SK-N-SH treated with all-trans-retinoic acid at 6 μM for 48 hours (cell line): Measurements from ENCODE around the gene NEK10.

ENCODE experiments used
- ATAC-seq: fragments of 200-7000 bp; cut with Tn5 transposase; 3 replicates; pipeline ENCODE4 v1.9.1; 2020; ENCODE audit warnings: mild to moderate bottlenecking, moderate library complexity
- ARNTL ChIP-seq: fragments of 450-650 bp; formaldehyde crosslinking; IDR thresholded peaks from 2 replicates; pipeline ENCODE4 v1.5.0; 2020; ENCODE audit warnings: low read depth, mild to moderate bottlenecking, moderate library complexity, borderline replicate concordance
- BACH2 ChIP-seq: fragments of 250-450 bp; sonication (Bioruptor Pico); IDR thresholded peaks from 2 replicates; pipeline ENCODE4 v1.9.0; 2021; ENCODE audit warnings: mild to moderate bottlenecking, borderline replicate concordance
- CSDC2 ChIP-seq: fragments of 250-450 bp; sonication (Bioruptor Pico); IDR thresholded peaks from 2 replicates; pipeline ENCODE4 v1.5.0; 2020; ENCODE audit warnings: mild to moderate bottlenecking, moderate library complexity
- ESRRG ChIP-seq: fragments of 250-450 bp; sonication (Bioruptor Pico); IDR thresholded peaks from 2 replicates; pipeline ENCODE4 v1.6.1; 2021; ENCODE audit warnings: mild to moderate bottlenecking
- GLIS3 ChIP-seq: fragments of 250-450 bp; sonication (Bioruptor Pico); IDR thresholded peaks from 2 replicates; pipeline ENCODE4 v1.5.0; 2020; ENCODE audit warnings: mild to moderate bottlenecking, moderate library complexity
- ISL1 ChIP-seq: fragments of 250-450 bp; sonication (Bioruptor Pico); IDR thresholded peaks from 2 replicates; pipeline ENCODE4 v2.1.2; 2022; ENCODE audit warnings: mild to moderate bottlenecking, moderate library complexity
- OSR1 ChIP-seq: fragments of 250-450 bp; sonication (Bioruptor Pico); IDR thresholded peaks from 2 replicates; pipeline ENCODE4 v1.8.0; 2022; ENCODE audit warnings: moderate library complexity, mild to moderate bottlenecking, inconsistent platforms
- PPARA ChIP-seq: fragments of 250-450 bp; sonication (Bioruptor Pico); IDR thresholded peaks from 2 replicates; pipeline ENCODE4 v1.5.0; 2020; ENCODE audit warnings: mild to moderate bottlenecking, borderline replicate concordance
- SNAI2 ChIP-seq: fragments of 250-450 bp; sonication (Bioruptor Pico); IDR thresholded peaks from 2 replicates; pipeline ENCODE4 v1.5.0; 2020; ENCODE audit warnings: mild to moderate bottlenecking, moderate library complexity
- TCF4 ChIP-seq: fragments of 250-450 bp; sonication (Bioruptor Pico); IDR thresholded peaks from 2 replicates; pipeline ENCODE4 v1.8.0; 2021; ENCODE audit warnings: mild to moderate bottlenecking, moderate library complexity, borderline replicate concordance
- TOX ChIP-seq: fragments of 250-450 bp; sonication (Bioruptor Pico); IDR thresholded peaks from 2 replicates; pipeline ENCODE4 v1.8.0; 2021; ENCODE audit warnings: mild to moderate bottlenecking, moderate library complexity, borderline replicate concordance
- ZC3H10 ChIP-seq: fragments of 250-450 bp; sonication (Bioruptor Pico); IDR thresholded peaks from 2 replicates; pipeline ENCODE4 v1.5.1; 2021; ENCODE audit warnings: mild to moderate bottlenecking, moderate library complexity
- ZFP3 ChIP-seq: fragments of 250-450 bp; sonication (Bioruptor Pico); IDR thresholded peaks from 2 replicates; pipeline ENCODE4 v1.5.0; 2020; ENCODE audit warnings: mild to moderate bottlenecking, moderate library complexity
- ZFP30 ChIP-seq: fragments of 450-650 bp; formaldehyde crosslinking; IDR thresholded peaks from 2 replicates; pipeline ENCODE4 v1.5.0; 2022; ENCODE audit warnings: mild to moderate bottlenecking, moderate library complexity
- ZNF565 ChIP-seq: fragments of 450-650 bp; formaldehyde crosslinking; conservative IDR thresholded peaks from 2 replicates; pipeline ENCODE4 v1.5.0; 2020; ENCODE audit warnings: low read depth, mild to moderate bottlenecking, moderate library complexity
- ZNF70 ChIP-seq: fragments of 450-650 bp; formaldehyde crosslinking; IDR thresholded peaks from 2 replicates; pipeline ENCODE4 v1.5.0; 2020; ENCODE audit warnings: mild to moderate bottlenecking, moderate library complexity
- TF ChIP-seq, protein P1 (sequence below): fragments of 250-450 bp; sonication (Bioruptor Pico); IDR thresholded peaks from 2 replicates; pipeline ENCODE4 v1.8.0; 2020; ENCODE audit warnings: mild to moderate bottlenecking, moderate library complexity, borderline replicate concordance
- TF ChIP-seq, protein P2 (sequence below): fragments of 250-450 bp; sonication (Bioruptor Pico); IDR thresholded peaks from 2 replicates; pipeline ENCODE4 v1.8.0; 2021; ENCODE audit warnings: low read depth, mild to moderate bottlenecking, moderate library complexity, borderline replicate concordance
- TF ChIP-seq, protein P3 (sequence below): fragments of 250-450 bp; sonication (Bioruptor Pico); IDR thresholded peaks from 2 replicates; pipeline ENCODE4 v1.5.1; 2020; ENCODE audit warnings: low read depth, mild to moderate bottlenecking, moderate library complexity
- TF ChIP-seq, protein P4 (sequence below): fragments of 250-450 bp; sonication (Bioruptor Pico); IDR thresholded peaks from 2 replicates; pipeline ENCODE4 v1.5.0; 2020; ENCODE audit warnings: mild to moderate bottlenecking, moderate library complexity
- TF ChIP-seq, protein P5 (sequence below): fragments of 250-450 bp; sonication (Bioruptor Pico); IDR thresholded peaks from 2 replicates; pipeline ENCODE4 v1.5.1; 2021; ENCODE audit warnings: mild to moderate bottlenecking, moderate library complexity

NEK10 gene

DNA sequence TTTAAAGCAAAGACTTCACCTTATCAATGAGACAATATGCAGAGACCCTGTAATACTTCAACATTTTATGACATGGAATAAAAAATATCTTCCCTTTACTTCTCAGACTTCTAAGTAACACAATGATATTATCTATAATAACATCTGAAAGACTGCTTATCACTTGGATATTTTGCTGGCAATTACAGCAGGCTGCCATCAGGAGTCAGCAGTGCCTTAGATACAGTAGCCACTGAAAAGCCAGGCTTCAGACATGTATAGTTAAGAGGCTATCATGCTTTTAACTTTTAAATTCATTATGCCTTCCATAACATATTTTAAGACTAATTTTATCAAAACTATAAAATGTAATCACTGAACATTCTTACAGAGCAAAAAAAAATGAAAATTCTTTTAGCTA lies 227.5 kb downstream of the NEK10 start:
- ATAC-seq = no peak

DNA sequence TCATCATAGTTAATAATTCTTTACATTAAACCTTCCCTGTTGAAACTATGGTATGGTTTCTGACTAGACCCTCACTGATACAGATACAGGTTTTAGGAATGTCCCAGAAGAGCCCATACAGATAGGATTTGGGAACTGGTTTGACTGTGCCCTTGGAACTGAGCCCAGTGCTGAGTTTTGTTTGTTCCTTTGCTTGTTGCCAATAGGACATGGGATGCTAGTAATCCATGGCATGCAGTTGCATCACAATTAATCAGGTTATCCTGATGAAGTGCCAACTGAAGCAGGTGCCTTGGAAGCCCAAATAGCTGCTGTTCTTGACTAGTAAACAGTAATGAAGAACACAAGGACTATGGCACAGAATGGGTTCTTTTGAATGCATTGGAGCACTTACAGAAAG lies 230.6 kb downstream of the NEK10 start:
- TF ChIP-seq ZC3H10 (CRISPR knock-in tag) = no peak
- TF ChIP-seq ZNF70 (CRISPR knock-in tag) = no peak
- TF ChIP-seq CSDC2 (CRISPR knock-in tag) = no peak
- TF ChIP-seq ISL1 (CRISPR knock-in tag) = no peak
- no peak for TF ChIP-seq OSR1 (CRISPR knock-in tag)
- TF ChIP-seq ARNTL (CRISPR knock-in tag) = no peak
- TF ChIP-seq TCF4 = no peak
- TF ChIP-seq, protein P1, sequence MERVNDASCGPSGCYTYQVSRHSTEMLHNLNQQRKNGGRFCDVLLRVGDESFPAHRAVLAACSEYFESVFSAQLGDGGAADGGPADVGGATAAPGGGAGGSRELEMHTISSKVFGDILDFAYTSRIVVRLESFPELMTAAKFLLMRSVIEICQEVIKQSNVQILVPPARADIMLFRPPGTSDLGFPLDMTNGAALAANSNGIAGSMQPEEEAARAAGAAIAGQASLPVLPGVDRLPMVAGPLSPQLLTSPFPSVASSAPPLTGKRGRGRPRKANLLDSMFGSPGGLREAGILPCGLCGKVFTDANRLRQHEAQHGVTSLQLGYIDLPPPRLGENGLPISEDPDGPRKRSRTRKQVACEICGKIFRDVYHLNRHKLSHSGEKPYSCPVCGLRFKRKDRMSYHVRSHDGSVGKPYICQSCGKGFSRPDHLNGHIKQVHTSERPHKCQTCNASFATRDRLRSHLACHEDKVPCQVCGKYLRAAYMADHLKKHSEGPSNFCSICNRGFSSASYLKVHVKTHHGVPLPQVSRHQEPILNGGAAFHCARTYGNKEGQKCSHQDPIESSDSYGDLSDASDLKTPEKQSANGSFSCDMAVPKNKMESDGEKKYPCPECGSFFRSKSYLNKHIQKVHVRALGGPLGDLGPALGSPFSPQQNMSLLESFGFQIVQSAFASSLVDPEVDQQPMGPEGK (CRISPR knock-in tag) = no peak
- TF ChIP-seq ZNF565 (CRISPR knock-in tag) = no peak
- TF ChIP-seq BACH2 (CRISPR knock-in tag) = no peak
- TF ChIP-seq ESRRG (CRISPR knock-in tag) = no peak
- TF ChIP-seq PPARA (CRISPR knock-in tag) = no peak
- ATAC-seq = no peak

More for the DNA sequence above, 227.5 kb downstream of the NEK10 start:
- TF ChIP-seq ZC3H10 (CRISPR knock-in tag) = no peak
- no peak for TF ChIP-seq ARNTL (CRISPR knock-in tag)

DNA sequence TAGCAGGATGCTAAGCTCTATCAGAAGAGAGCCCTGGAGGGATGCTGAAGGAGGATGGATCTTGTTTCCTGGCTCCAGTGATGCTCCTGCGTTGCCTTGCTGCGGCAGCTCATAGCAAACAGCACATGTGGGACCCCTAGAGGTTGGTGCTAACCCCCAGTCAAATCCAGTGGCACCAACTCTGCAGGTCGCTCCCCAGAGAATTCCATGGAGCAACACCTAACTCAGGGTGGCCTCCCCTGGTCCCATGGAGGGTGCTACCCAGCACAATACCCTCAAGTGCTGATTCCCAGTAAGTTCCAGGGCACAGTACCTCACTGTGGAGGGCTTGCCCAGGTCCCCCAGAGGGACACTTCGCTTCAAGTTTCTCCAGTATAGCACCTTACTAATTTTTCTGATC lies 231.2 kb downstream of the NEK10 start:
- ATAC-seq = no peak
- TF ChIP-seq, protein P2, sequence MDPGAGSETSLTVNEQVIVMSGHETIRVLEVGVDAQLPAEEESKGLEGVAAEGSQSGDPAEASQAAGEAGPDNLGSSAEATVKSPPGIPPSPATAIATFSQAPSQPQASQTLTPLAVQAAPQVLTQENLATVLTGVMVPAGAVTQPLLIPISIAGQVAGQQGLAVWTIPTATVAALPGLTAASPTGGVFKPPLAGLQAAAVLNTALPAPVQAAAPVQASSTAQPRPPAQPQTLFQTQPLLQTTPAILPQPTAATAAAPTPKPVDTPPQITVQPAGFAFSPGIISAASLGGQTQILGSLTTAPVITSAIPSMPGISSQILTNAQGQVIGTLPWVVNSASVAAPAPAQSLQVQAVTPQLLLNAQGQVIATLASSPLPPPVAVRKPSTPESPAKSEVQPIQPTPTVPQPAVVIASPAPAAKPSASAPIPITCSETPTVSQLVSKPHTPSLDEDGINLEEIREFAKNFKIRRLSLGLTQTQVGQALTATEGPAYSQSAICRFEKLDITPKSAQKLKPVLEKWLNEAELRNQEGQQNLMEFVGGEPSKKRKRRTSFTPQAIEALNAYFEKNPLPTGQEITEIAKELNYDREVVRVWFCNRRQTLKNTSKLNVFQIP (CRISPR knock-in tag) = no peak
- TF ChIP-seq, protein P3, sequence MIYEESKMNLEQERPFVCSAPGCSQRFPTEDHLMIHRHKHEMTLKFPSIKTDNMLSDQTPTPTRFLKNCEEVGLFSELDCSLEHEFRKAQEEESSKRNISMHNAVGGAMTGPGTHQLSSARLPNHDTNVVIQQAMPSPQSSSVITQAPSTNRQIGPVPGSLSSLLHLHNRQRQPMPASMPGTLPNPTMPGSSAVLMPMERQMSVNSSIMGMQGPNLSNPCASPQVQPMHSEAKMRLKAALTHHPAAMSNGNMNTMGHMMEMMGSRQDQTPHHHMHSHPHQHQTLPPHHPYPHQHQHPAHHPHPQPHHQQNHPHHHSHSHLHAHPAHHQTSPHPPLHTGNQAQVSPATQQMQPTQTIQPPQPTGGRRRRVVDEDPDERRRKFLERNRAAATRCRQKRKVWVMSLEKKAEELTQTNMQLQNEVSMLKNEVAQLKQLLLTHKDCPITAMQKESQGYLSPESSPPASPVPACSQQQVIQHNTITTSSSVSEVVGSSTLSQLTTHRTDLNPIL (CRISPR knock-in tag) = no peak
- TF ChIP-seq ZNF565 (CRISPR knock-in tag) (no peak), SNAI2 (CRISPR knock-in tag) (no peak), PPARA (CRISPR knock-in tag) (no peak), ZFP3 (CRISPR knock-in tag) (no peak), BACH2 (CRISPR knock-in tag) (no peak), ZFP30 (CRISPR knock-in tag) (no peak), ARNTL (CRISPR knock-in tag) (no peak), GLIS3 (CRISPR knock-in tag) (no peak), ISL1 (CRISPR knock-in tag) (no peak), ESRRG (CRISPR knock-in tag) (no peak), CSDC2 (CRISPR knock-in tag) (no peak), ZNF70 (CRISPR knock-in tag) (no peak), TOX (CRISPR knock-in tag) (no peak)
- TF ChIP-seq, protein P4, sequence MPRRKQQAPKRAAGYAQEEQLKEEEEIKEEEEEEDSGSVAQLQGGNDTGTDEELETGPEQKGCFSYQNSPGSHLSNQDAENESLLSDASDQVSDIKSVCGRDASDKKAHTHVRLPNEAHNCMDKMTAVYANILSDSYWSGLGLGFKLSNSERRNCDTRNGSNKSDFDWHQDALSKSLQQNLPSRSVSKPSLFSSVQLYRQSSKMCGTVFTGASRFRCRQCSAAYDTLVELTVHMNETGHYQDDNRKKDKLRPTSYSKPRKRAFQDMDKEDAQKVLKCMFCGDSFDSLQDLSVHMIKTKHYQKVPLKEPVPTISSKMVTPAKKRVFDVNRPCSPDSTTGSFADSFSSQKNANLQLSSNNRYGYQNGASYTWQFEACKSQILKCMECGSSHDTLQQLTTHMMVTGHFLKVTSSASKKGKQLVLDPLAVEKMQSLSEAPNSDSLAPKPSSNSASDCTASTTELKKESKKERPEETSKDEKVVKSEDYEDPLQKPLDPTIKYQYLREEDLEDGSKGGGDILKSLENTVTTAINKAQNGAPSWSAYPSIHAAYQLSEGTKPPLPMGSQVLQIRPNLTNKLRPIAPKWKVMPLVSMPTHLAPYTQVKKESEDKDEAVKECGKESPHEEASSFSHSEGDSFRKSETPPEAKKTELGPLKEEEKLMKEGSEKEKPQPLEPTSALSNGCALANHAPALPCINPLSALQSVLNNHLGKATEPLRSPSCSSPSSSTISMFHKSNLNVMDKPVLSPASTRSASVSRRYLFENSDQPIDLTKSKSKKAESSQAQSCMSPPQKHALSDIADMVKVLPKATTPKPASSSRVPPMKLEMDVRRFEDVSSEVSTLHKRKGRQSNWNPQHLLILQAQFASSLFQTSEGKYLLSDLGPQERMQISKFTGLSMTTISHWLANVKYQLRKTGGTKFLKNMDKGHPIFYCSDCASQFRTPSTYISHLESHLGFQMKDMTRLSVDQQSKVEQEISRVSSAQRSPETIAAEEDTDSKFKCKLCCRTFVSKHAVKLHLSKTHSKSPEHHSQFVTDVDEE = no peak
- TF ChIP-seq, protein P5, sequence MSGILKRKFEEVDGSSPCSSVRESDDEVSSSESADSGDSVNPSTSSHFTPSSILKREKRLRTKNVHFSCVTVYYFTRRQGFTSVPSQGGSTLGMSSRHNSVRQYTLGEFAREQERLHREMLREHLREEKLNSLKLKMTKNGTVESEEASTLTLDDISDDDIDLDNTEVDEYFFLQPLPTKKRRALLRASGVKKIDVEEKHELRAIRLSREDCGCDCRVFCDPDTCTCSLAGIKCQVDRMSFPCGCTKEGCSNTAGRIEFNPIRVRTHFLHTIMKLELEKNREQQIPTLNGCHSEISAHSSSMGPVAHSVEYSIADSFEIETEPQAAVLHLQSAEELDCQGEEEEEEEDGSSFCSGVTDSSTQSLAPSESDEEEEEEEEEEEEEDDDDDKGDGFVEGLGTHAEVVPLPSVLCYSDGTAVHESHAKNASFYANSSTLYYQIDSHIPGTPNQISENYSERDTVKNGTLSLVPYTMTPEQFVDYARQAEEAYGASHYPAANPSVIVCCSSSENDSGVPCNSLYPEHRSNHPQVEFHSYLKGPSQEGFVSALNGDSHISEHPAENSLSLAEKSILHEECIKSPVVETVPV (CRISPR knock-in tag) = no peak
- TF ChIP-seq, protein P1 (CRISPR knock-in tag) = no peak
- TF ChIP-seq, all 23 proteins: peak for 0
